DMS53 treated with DMSO at 0.1 percent for 48 hours (cell line): ENCODE data around the gene NDC80.
A peak's percentile ranks its signal among the peaks of the same experiment; 100 is the strongest.

Experiments used
- DNase-seq: peaks from one replicate; lab custom pipeline; 2025; ENCODE audit not compliant: unreplicated experiment; lab: John Stamatoyannopoulos, UW

Gene NDC80

GRCh38 chr18:2557536-2557935, 13.8 kb upstream of the NDC80 start:
- DNase-seq = no peak

GRCh38 chr18:2559249-2559648, 12.1 kb upstream of the NDC80 start:
- no peak for DNase-seq

- DNase-seq = no peak
Observed at GRCh38 chr18:2564373-2564772, 7.0 kb upstream of the NDC80 start.

- no peak for DNase-seq
Observed at GRCh38 chr18:2568129-2568528, 3.2 kb upstream of the NDC80 start.

GRCh38 chr18:2568605-2569004, 2.8 kb upstream of the NDC80 start:
- no peak for DNase-seq

GRCh38 chr18:2569338-2570207, 1.8 kb upstream of the NDC80 start:
- DNase-seq = no peak

GRCh38 chr18:2570772-2571199, 571 bp upstream of the NDC80 start:
- peak; percentile 87 for DNase-seq

- no peak for DNase-seq
Observed at GRCh38 chr18:2572171-2572569, 813 bp downstream of the NDC80 start.

GRCh38 chr18:2572892-2573291, 1.5 kb downstream of the NDC80 start:
- no peak for DNase-seq

GRCh38 chr18:2573408-2573807, 2.1 kb downstream of the NDC80 start:
- no peak for DNase-seq

GRCh38 chr18:2587788-2588187, 16.4 kb downstream of the NDC80 start:
- DNase-seq = no peak

- no peak for DNase-seq
Observed at GRCh38 chr18:2588666-2589344, 17.4 kb downstream of the NDC80 start.

- DNase-seq = no peak
Observed at GRCh38 chr18:2589345-2590068, 18.1 kb downstream of the NDC80 start.

GRCh38 chr18:2590303-2590702, 18.9 kb downstream of the NDC80 start:
- no peak for DNase-seq

GRCh38 chr18:2597639-2598038, 26.3 kb downstream of the NDC80 start:
- DNase-seq = no peak

GRCh38 chr18:2602844-2603243, 31.5 kb downstream of the NDC80 start:
- no peak for DNase-seq

GRCh38 chr18:2606335-2606734, 35.0 kb downstream of the NDC80 start:
- no peak for DNase-seq

- no peak for DNase-seq
Observed at GRCh38 chr18:2609604-2610003, 38.2 kb downstream of the NDC80 start.

GRCh38 chr18:2610549-2610948, 39.2 kb downstream of the NDC80 start:
- no peak for DNase-seq

- DNase-seq = no peak
Observed at GRCh38 chr18:2612996-2613395, 41.6 kb downstream of the NDC80 start.

- no peak for DNase-seq
Observed at GRCh38 chr18:2617401-2617998, 46.1 kb downstream of the NDC80 start.
